GM12878 (cell line): Measurements from ENCODE around the gene CHD5. TPM values are rescaled to one million over a fixed set of nuclear protein-coding genes. Genes with fewer than 3 reads are reported as not detected.

Experiments used
- ATAC-seq: fragments of 200-7000 bp; cut with Tn5 transposase; 3 replicates; pipeline ENCODE4 v1.9.1; 2020; ENCODE audit warnings: mild to moderate bottlenecking, moderate library complexity
- BruUV-seq: library from RNA; stranded (reverse); fragments of 400-500 nt; replicated peaks from 2 replicates; lab custom pipeline; 2021; lab: Mats Ljungman, UMichigan
- CTCF ChIA-PET: fragments of 300-600 bp; sonication (Branson Sonifier 250); formaldehyde crosslinking; extraction: SDS; loops from one replicate; lab custom pipeline; 2021; ENCODE audit warnings: inconsistent platforms; lab: Yijun Ruan, JAX
- POLR2A ChIA-PET: fragments of 350-600 bp; formaldehyde crosslinking; extraction: SDS; loops from one replicate; lab custom pipeline; 2021; ENCODE audit warnings: inconsistent platforms; lab: Charles Lee
- RAD21 ChIA-PET: fragments of 300-600 bp; sonication (Branson Sonifier 250); formaldehyde crosslinking; loops from one replicate; lab custom pipeline; 2023; ENCODE audit warnings: antibody characterized with exemption; ENCODE audit not compliant: unreplicated experiment; lab: Charles Lee
- SMC1A ChIA-PET: fragments of 300-600 bp; sonication (Branson Sonifier 250); formaldehyde crosslinking; loops from one replicate; lab custom pipeline; 2023; ENCODE audit not compliant: unreplicated experiment, uncharacterized antibody; lab: Charles Lee
- DNase-seq: peaks from one replicate; pipeline ENCODE4 v3.0.0-alpha.2; 2011; ENCODE audit warnings: low read depth, low spot score
- FAIRE-seq: peaks from 3 replicates; lab custom pipeline; 2011; peaks lifted over from hg19 to GRCh38; lab: Jason Lieb, UNC
- H2AFZ ChIP-seq: 2 replicates; pipeline ENCODE4 v1.6.0; 2011; ENCODE audit warnings: low read depth, low read length, control low read depth; ENCODE audit not compliant: control insufficient read depth
- H3K27ac ChIP-seq: 2 replicates; pipeline ENCODE4 v1.5.1; 2011; ENCODE audit warnings: control low read depth; ENCODE audit not compliant: control insufficient read depth, insufficient read depth
- H3K27me3 ChIP-seq, 2 experiments: replicated peaks in 1 of 2; 2 replicates each; pipeline versions ENCODE4 v1.6.0 to v1.6.1; 2011; ENCODE audit warnings: low read length in 1 of 2; ENCODE audit not compliant: control insufficient read depth in 2 of 2, insufficient read depth in 2 of 2
- H3K36me3 ChIP-seq, 2 experiments: 2 replicates each; pipeline ENCODE4 v1.5.1; 2011; ENCODE audit warnings: low read length in 1 of 2; ENCODE audit not compliant: control insufficient read depth in 2 of 2, insufficient read depth in 2 of 2
- H3K4me1 ChIP-seq: 2 replicates; pipeline ENCODE4 v1.6.1; 2011; ENCODE audit warnings: mild to moderate bottlenecking, low read length, moderate library complexity, mixed read lengths; ENCODE audit not compliant: control insufficient read depth, insufficient read depth
- H3K4me2 ChIP-seq: 2 replicates; pipeline ENCODE4 v1.6.0; 2011; ENCODE audit warnings: control low read depth; ENCODE audit not compliant: control insufficient read depth, insufficient read depth
- H3K4me3 ChIP-seq: fragments of 200-600 bp; sonication (generic); 2 replicates; pipeline ENCODE4 v1.5.1; 2016
- H3K79me2 ChIP-seq: 2 replicates; pipeline ENCODE4 v1.6.0; 2011; ENCODE audit warnings: low read length; ENCODE audit not compliant: control insufficient read depth, insufficient read depth
- H3K9ac ChIP-seq: 2 replicates; pipeline ENCODE4 v1.8.0; 2011; ENCODE audit warnings: low read length, control low read depth, mixed read lengths; ENCODE audit not compliant: control insufficient read depth, insufficient read depth
- H3K9me3 ChIP-seq: replicated peaks from 3 replicates; pipeline ENCODE4 v1.5.1; 2011; ENCODE audit warnings: mild to moderate bottlenecking, low read length; ENCODE audit not compliant: control insufficient read depth, insufficient read depth
- H4K20me1 ChIP-seq: 2 replicates; pipeline ENCODE4 v1.6.0; 2011; ENCODE audit not compliant: control insufficient read depth, insufficient read depth
- EED ChIP-seq: sonication (generic); IDR thresholded peaks from 2 replicates; pipeline ENCODE4 v1.6.1; 2016; ENCODE audit warnings: antibody characterized with exemption, low read depth
- HDAC6 ChIP-seq: fragments of 200-600 bp; sonication (generic); IDR thresholded peaks from one replicate; pipeline ENCODE4 v1.8.0; 2017; ENCODE audit warnings: antibody characterized with exemption; ENCODE audit not compliant: unreplicated experiment
- KDM1A ChIP-seq: fragments of 200-600 bp; sonication (generic); IDR thresholded peaks from 2 replicates; pipeline ENCODE4 v1.6.1; 2016; ENCODE audit warnings: borderline replicate concordance
- RFX5 ChIP-seq: IDR thresholded peaks from 2 replicates; pipeline ENCODE4 v1.6.1; 2011; ENCODE audit warnings: low read depth, low read length, improper control_type of control experiment
- SIX5 ChIP-seq: IDR thresholded peaks from 2 replicates; pipeline ENCODE4 v1.6.1; 2011; ENCODE audit warnings: mild to moderate bottlenecking, low read depth, low read length, moderate library complexity; ENCODE audit not compliant: severe bottlenecking
- SMARCA5 ChIP-seq: fragments of 450-650 bp; IDR thresholded peaks from 2 replicates; pipeline ENCODE4 v1.6.1; 2017; ENCODE audit warnings: mild to moderate bottlenecking
- TCF12 ChIP-seq: IDR thresholded peaks from 2 replicates; pipeline ENCODE4 v1.6.1; 2011; ENCODE audit warnings: low read depth, mild to moderate bottlenecking, low read length
- WGBS: methylation state at CpG from one replicate; pipeline ENCODE4 v1.1.6; 2016; ENCODE audit warnings: low lambda C conversion rate; ENCODE audit not compliant: insufficient replicate concordance, insufficient coverage; ENCODE audit errors: missing lambda C conversion rate; 5-methylcytosine and 5-hydroxymethylcytosine counted together
- in situ Hi-C: fragments of 300-500 bp; cut with MboI; formaldehyde crosslinking; loops from 9 replicates; pipeline ENCODE4 v1.14.3; 2018; ENCODE audit warnings: mixed read lengths
- intact Hi-C: fragments of 100-400 bp; cut with micrococcal nuclease; formaldehyde crosslinking; loops from one replicate; pipeline ENCODE4 v1.14.2; 2022; ENCODE audit not compliant: unreplicated experiment
- polyA plus RNA-seq, 11 experiments: library from polyadenylated mRNA; depleted of rRNA in 4 of 11; unstranded in 6 of 11; stranded (reverse) in 5 of 11; fragments of >200 nt; fragmentation: Nextera tagmentation in 4 of 11; fragmentation: Illumina TruSeq in 1 of 11; extraction: Ambion mirVana in 4 of 11; extraction: Trizol in 1 of 11; gene quantifications; 1 replicate in 1 of 11; 2 replicates in 10 of 11; pipeline versions ENCODE4 v1.2.1 to v1.2.3, GENCODE V29; 2011 to 2016; ENCODE audit warnings: inconsistent platforms in 2 of 11, missing spikeins in 2 of 11, low read depth in 1 of 11
- total RNA-seq, 4 experiments: library from RNA; depleted of rRNA in 3 of 4; stranded (reverse); fragments of >200 nt in 3 of 4; fragmentation: Illumina TruSeq in 1 of 4; extraction: Trizol in 1 of 4; gene quantifications; 2 replicates each; pipeline versions ENCODE4 v1.2.1 to v1.2.3, GENCODE V29; 2013 to 2021
- TF ChIP-seq, protein P1 (sequence below): IDR thresholded peaks from 2 replicates; pipeline ENCODE4 v1.6.1; 2012; ENCODE audit warnings: low read length, inconsistent platforms

The CHD5 gene
- total and polyA plus RNA-seq, 10 of the 15 experiments (the other 5 are each of a cell fraction or from before 2014, with no cell fraction given) = 0.03 to 0.49 (median 0.13) TPM; not detected in 3

DNA sequence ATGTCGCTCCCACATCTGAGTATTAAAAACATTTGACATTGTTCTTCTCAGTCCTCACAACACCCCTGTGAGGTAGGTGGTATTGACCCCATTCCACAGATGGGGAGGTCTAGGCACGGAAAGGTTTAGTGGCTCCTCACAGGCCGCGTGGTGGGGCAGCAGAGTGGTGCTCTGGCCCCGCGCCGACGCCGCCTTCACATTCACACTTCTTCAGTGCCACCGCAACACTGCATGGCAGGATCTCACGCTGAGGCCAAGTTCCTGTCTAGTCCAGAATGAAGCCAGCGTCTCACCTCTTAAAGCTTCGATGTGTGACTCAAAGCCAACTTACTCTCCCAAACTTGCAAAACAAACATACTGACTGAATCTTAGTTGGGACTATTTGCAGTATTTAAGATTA, 43.5 kb upstream of the CHD5 start:
- TF ChIP-seq TCF12 (no peak), EED (no peak), SMARCA5 (no peak), SIX5 (no peak)
- TF ChIP-seq, protein P1, sequence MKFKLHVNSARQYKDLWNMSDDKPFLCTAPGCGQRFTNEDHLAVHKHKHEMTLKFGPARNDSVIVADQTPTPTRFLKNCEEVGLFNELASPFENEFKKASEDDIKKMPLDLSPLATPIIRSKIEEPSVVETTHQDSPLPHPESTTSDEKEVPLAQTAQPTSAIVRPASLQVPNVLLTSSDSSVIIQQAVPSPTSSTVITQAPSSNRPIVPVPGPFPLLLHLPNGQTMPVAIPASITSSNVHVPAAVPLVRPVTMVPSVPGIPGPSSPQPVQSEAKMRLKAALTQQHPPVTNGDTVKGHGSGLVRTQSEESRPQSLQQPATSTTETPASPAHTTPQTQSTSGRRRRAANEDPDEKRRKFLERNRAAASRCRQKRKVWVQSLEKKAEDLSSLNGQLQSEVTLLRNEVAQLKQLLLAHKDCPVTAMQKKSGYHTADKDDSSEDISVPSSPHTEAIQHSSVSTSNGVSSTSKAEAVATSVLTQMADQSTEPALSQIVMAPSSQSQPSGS = no peak
- ChIA-PET CTCF (no interaction called here), SMC1A (interaction anchor here (1.0 to 1.1 kb wide), 2 partner anchors 10 to 23 kb away, joined by 3 read pairs; no protein-coding TSS in a partner anchor), POLR2A (interaction anchor here (0.6 to 0.9 kb wide), 2 partner anchors 11 to 408 kb away, joined by 3 read pairs; no protein-coding TSS in a partner anchor), RAD21 (no interaction called here)
- no peaks in the 10 kb centered on the region for H3K9me3 ChIP-seq
- intact Hi-C loops = no loop called here
- H3K27me3 ChIP-seq = no peaks in the 10 kb centered on the region
- H3K4me3 ChIP-seq = no peak overlapping the region
- WGBS = 98% methylated on average over 8 of the region's 13 CpGs
- no peak for FAIRE-seq
- H3K27ac ChIP-seq = no peak overlapping the region
- no peak overlapping the region for H3K9ac ChIP-seq
- TSS peak; percentile 46 for BruUV-seq
- H3K4me2 ChIP-seq = no peak overlapping the region
- in situ Hi-C loops = no loop called here
- ATAC-seq = no peak
- H4K20me1 ChIP-seq = no peaks in the 10 kb centered on the region
- no peak for DNase-seq
- no peaks in the 10 kb centered on the region for H3K4me1 ChIP-seq
- no peak overlapping the region for H2AFZ ChIP-seq
- H3K36me3 ChIP-seq = peaks cover 23 to 30% of the 10 kb centered on the region in 2 experiments
- no peaks in the 10 kb centered on the region for H3K79me2 ChIP-seq

DNA sequence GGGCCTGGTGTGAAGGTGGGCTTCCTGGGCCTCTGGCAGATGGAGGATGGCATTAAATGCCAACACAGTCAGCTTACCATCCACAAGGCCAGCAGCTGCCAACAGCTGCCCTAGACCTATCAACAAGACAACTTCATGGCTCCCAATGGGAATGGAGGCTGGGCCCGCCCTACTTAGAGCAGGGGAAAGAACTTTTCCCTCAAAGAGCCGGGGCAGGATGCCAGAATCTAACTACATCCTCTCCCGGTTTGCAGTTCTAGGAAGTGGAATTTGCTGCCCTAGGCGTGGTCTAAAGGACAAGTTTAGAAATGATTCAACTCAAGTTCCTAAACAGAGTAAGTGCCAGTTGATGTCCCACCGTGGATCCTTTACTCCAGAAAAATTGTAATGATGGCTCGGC, 42.5 kb upstream of the CHD5 start:
- Histone ChIP-seq H3K9me3 (no peaks in the 10 kb centered on the region), H3K4me1 (no peaks in the 10 kb centered on the region), H3K27ac (no peak overlapping the region), H3K27me3 (no peaks in the 10 kb centered on the region), H3K36me3 (peaks cover 23 to 30% of the 10 kb centered on the region in 2 experiments), H3K4me3 (no peak overlapping the region), H3K4me2 (no peak overlapping the region), H3K79me2 (no peaks in the 10 kb centered on the region), H4K20me1 (no peaks in the 10 kb centered on the region), H3K9ac (no peak overlapping the region), H2AFZ (no peak overlapping the region)
- TF ChIP-seq RFX5 (no peak), HDAC6 (no peak), KDM1A (no peak)
- ChIA-PET CTCF (no interaction called here), POLR2A (no interaction called here), RAD21 (no interaction called here), SMC1A (no interaction called here)
- WGBS = 100% methylated on average over 6 of the region's 6 CpGs
- intact Hi-C loops (no loop called here), in situ Hi-C loops (no loop called here)
- FAIRE-seq = no peak
- DNase-seq = no peak
- no peak for ATAC-seq
- no TSS peak for BruUV-seq
